Measurements from ENCODE around the gene GRM6. TPM values are rescaled to one million over a fixed set of nuclear protein-coding genes. Genes with fewer than 3 reads are reported as not detected.
A peak's percentile ranks its signal among the peaks of the same experiment; 100 is the strongest.

Gene GRM6
- total RNA-seq, result under 1 TPM; under 0.01 to 0.06 TPM
- 1 to 10 TPM; 1.1 to 3.7 TPM for polyA plus RNA-seq (ENCODE audit: insufficient read length in 2 of 2)
- long read RNA-seq, donor 1, result 0 reads
- long read RNA-seq, donor 2, result 0 reads
- long read RNA-seq, donor 3, result 0 reads
- long read RNA-seq, donor 4, result 0 reads

DNA sequence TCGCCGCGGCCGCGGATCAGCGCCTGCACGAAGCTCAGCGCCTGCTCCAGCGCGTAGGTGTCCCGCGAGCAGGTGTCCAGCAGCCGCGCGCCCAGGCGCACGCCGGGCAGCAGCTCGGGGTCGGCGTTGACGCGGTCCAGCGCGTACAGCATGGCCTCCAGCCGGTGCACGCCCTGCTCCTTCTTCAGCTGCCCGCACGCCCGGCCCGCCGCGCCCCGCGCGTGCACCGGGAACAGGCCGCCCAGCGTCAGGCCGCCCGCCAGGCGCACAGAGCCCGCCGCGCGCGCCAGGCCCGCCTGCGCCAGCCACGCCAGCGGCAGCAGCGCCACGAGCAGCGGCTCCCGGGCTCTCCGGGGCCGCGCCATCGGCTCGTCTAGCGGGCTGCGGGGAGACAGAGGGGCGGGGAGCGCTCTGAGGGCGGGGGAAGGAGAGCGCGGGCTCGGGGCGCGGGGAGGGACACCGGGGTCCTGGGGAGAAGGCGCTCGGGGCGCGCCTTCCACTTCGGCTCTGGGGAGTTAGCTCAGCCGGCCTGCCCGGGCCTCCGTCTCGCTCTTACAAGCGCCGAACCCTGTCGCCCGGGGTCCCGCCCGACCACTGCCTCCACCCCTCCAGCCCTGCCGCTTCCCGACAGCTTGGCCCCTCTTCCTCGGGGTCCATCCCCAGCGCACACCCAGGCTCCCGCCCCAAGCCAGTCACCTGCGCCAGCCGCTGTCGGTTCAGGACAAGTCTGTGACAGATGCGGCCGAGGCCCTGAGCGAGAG is at the start of gene GRM6:
TSS of gene GRM6 (minus strand) at position 741 of the 761 bp plus-strand sequence. CDS start at position 365, 376 bp downstream.
- Histone ChIP-seq H3K4me1 (ENCODE audit: control insufficient read depth, insufficient read depth, low read length) (peaks cover 11% of the 10 kb centered on the region), H3K27me3 (ENCODE audit: control insufficient read depth, insufficient read depth, low read length) (peaks cover 30% of the 10 kb centered on the region), H3K4me3 (ENCODE audit: low read depth, low read length) (no peak within 1 kb of the TSS), H3K9me3 (ENCODE audit: control insufficient read depth, insufficient read depth, low read length) (no peaks in the 10 kb centered on the region), H3K36me3 (ENCODE audit: control insufficient read depth, insufficient read depth, low read length) (peaks cover 9% of the 10 kb centered on the region), H3K27ac (ENCODE audit: low read depth, low read length) (no peak within 1 kb of the TSS)
- WGBS (ENCODE audit: insufficient coverage), result under 1% methylated on average over 89 of the region's 97 CpGs
- DNase-seq (ENCODE audit: low read depth in 4 of 6, low spot score in 6 of 6), result peak in 2 of 6 donors; percentile 22 to 42

DNA sequence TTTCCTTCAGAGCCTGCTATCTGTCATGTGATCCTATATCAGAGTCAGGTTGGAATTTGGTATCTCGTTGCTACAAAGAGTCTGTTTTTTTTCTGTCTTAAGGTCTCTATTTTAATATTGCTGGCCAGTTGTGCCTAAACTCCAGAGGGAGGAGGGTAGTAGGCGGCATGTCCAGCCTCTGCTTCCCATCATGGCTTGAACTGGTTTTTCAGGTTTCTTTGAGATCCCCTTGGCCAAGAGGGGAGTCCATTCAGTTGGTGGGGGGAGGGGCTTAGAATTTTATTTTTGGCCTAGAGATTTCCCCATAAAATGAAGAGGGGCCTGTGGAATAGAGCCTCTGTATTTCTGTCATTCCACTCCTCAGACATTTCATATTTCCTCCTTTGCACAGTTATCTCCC is 49.6 kb upstream of the GRM6 start:
- 57% methylated on average over 1 of the region's 2 CpGs for WGBS (ENCODE audit: insufficient coverage)
- no peak for DNase-seq (ENCODE audit: low read depth in 4 of 6, low spot score in 6 of 6)
- H3K36me3 ChIP-seq (ENCODE audit: control insufficient read depth, insufficient read depth, low read length), result no peaks in the 10 kb centered on the region
- H3K27me3 ChIP-seq (ENCODE audit: control insufficient read depth, insufficient read depth, low read length), result no peaks in the 10 kb centered on the region
- H3K4me1 ChIP-seq (ENCODE audit: control insufficient read depth, insufficient read depth, low read length), result no peaks in the 10 kb centered on the region
- H3K4me3 ChIP-seq (ENCODE audit: low read depth, low read length), result no peak overlapping the region
- no peak overlapping the region for H3K27ac ChIP-seq (ENCODE audit: low read depth, low read length)
- peaks cover 2% of the 10 kb centered on the region for H3K9me3 ChIP-seq (ENCODE audit: control insufficient read depth, insufficient read depth, low read length)

GRCh38 chr5:179033004-179033580 is 38.0 kb upstream of the GRM6 start:
- H3K4me1 ChIP-seq (ENCODE audit: control insufficient read depth, insufficient read depth, low read length), result no peaks in the 10 kb centered on the region
- DNase-seq (ENCODE audit: low read depth in 4 of 6, low spot score in 6 of 6), result peak in 1 of 6 donors; percentile 1
- no peaks in the 10 kb centered on the region for H3K27me3 ChIP-seq (ENCODE audit: control insufficient read depth, insufficient read depth, low read length)
- peaks cover 32% of the 10 kb centered on the region for H3K36me3 ChIP-seq (ENCODE audit: control insufficient read depth, insufficient read depth, low read length)
- no peak overlapping the region for H3K27ac ChIP-seq (ENCODE audit: low read depth, low read length)
- no peak overlapping the region for H3K4me3 ChIP-seq (ENCODE audit: low read depth, low read length)
- WGBS (ENCODE audit: insufficient coverage), result no CpG with 5 or more reads among the region's 7 CpGs
- H3K9me3 ChIP-seq (ENCODE audit: control insufficient read depth, insufficient read depth, low read length), result peaks cover 35% of the 10 kb centered on the region

DNA sequence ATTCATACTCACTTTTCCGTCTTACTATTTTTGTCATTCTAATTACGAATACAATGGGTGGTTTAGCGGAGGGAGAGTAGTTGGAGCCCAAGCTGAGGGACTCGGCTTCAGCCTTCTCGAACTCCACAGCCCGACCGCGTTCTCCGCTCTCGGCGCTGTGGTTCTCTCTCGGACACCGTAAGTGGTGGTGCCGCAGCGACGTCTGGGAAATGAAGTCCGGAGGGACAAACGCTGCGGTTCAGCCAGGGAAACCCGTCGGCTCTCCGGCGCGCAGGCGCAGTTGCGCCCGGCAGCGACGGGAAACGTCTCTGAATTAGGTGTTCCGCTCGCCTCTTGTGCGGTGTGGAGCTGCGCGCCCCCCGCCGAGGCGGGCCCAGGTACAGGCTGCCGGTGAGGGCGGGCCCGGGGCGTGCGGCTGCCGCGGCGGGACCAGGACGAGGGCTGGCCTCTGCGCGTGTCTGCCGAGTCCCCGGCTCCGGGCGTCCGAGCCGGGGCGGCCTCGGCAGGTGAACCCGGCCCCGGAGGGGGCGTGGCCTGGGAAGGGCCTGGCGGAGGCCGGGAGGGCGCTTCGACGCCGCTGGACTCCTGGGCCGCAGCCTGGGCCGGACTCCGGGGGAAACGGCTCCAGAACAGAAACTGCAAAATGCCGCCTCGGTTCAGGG is 28.5 kb upstream of the GRM6 start, which contains the start of gene ZNF879:
TSS of gene ZNF879 (plus strand) at position 277 of the 662 bp plus-strand sequence. CDS start 1,201 bp downstream, outside the sequence.
- Histone ChIP-seq H3K27ac (ENCODE audit: low read depth, low read length) (peak within 1 kb of the TSS; percentile 33), H3K9me3 (ENCODE audit: control insufficient read depth, insufficient read depth, low read length) (peaks cover 6% of the 10 kb centered on the region), H3K36me3 (ENCODE audit: control insufficient read depth, insufficient read depth, low read length) (peaks cover 34% of the 10 kb centered on the region), H3K4me1 (ENCODE audit: control insufficient read depth, insufficient read depth, low read length) (peaks cover 13% of the 10 kb centered on the region), H3K4me3 (ENCODE audit: low read depth, low read length) (peak within 1 kb of the TSS; percentile 59), H3K27me3 (ENCODE audit: control insufficient read depth, insufficient read depth, low read length) (no peaks in the 10 kb centered on the region)
- peak; percentile 94 to 99 (median 96) for DNase-seq (ENCODE audit: low read depth in 4 of 6, low spot score in 6 of 6)
- 0% methylated on average over 70 of the region's 72 CpGs for WGBS (ENCODE audit: insufficient coverage)

GRCh38 chr5:179008667-179009066 is 13.5 kb upstream of the GRM6 start:
- no peaks in the 10 kb centered on the region for H3K9me3 ChIP-seq (ENCODE audit: control insufficient read depth, insufficient read depth, low read length)
- no peaks in the 10 kb centered on the region for H3K36me3 ChIP-seq (ENCODE audit: control insufficient read depth, insufficient read depth, low read length)
- no peak overlapping the region for H3K27ac ChIP-seq (ENCODE audit: low read depth, low read length)
- H3K4me3 ChIP-seq (ENCODE audit: low read depth, low read length), result no peak overlapping the region
- H3K27me3 ChIP-seq (ENCODE audit: control insufficient read depth, insufficient read depth, low read length), result no peaks in the 10 kb centered on the region
- WGBS (ENCODE audit: insufficient coverage), result no CpG with 5 or more reads among the region's 1 CpG
- no peaks in the 10 kb centered on the region for H3K4me1 ChIP-seq (ENCODE audit: control insufficient read depth, insufficient read depth, low read length)
- no peak for DNase-seq (ENCODE audit: low read depth in 4 of 6, low spot score in 6 of 6)

- no peak overlapping the region for H3K4me3 ChIP-seq (ENCODE audit: low read depth, low read length)
- no peaks in the 10 kb centered on the region for H3K9me3 ChIP-seq (ENCODE audit: control insufficient read depth, insufficient read depth, low read length)
- no peaks in the 10 kb centered on the region for H3K27me3 ChIP-seq (ENCODE audit: control insufficient read depth, insufficient read depth, low read length)
- H3K36me3 ChIP-seq (ENCODE audit: control insufficient read depth, insufficient read depth, low read length), result no peaks in the 10 kb centered on the region
- H3K4me1 ChIP-seq (ENCODE audit: control insufficient read depth, insufficient read depth, low read length), result no peaks in the 10 kb centered on the region
- H3K27ac ChIP-seq (ENCODE audit: low read depth, low read length), result no peak overlapping the region
- 80% methylated on average over 1 of the region's 2 CpGs for WGBS (ENCODE audit: insufficient coverage)
- no peak for DNase-seq (ENCODE audit: low read depth in 4 of 6, low spot score in 6 of 6)
Measured at GRCh38 chr5:179006564-179006963, 11.4 kb upstream of the GRM6 start.

- Histone ChIP-seq H3K27me3 (ENCODE audit: control insufficient read depth, insufficient read depth, low read length) (peaks cover 20% of the 10 kb centered on the region), H3K4me3 (ENCODE audit: low read depth, low read length) (no peak overlapping the region), H3K4me1 (ENCODE audit: control insufficient read depth, insufficient read depth, low read length) (peaks cover 11% of the 10 kb centered on the region), H3K9me3 (ENCODE audit: control insufficient read depth, insufficient read depth, low read length) (no peaks in the 10 kb centered on the region), H3K27ac (ENCODE audit: low read depth, low read length) (no peak overlapping the region), H3K36me3 (ENCODE audit: control insufficient read depth, insufficient read depth, low read length) (no peaks in the 10 kb centered on the region)
- DNase-seq (ENCODE audit: low read depth in 4 of 6, low spot score in 6 of 6), result no peak
- 93% methylated on average over 12 of the region's 13 CpGs for WGBS (ENCODE audit: insufficient coverage)
Measured at GRCh38 chr5:178998441-178998840, 3.3 kb upstream of the GRM6 start.

- no peak overlapping the region for H3K27ac ChIP-seq (ENCODE audit: low read depth, low read length)
- 53% methylated on average over 6 of the region's 6 CpGs for WGBS (ENCODE audit: insufficient coverage)
- H3K9me3 ChIP-seq (ENCODE audit: control insufficient read depth, insufficient read depth, low read length), result no peaks in the 10 kb centered on the region
Measured at GRCh38 chr5:178997191-178997590, 2.1 kb upstream of the GRM6 start.

DNA sequence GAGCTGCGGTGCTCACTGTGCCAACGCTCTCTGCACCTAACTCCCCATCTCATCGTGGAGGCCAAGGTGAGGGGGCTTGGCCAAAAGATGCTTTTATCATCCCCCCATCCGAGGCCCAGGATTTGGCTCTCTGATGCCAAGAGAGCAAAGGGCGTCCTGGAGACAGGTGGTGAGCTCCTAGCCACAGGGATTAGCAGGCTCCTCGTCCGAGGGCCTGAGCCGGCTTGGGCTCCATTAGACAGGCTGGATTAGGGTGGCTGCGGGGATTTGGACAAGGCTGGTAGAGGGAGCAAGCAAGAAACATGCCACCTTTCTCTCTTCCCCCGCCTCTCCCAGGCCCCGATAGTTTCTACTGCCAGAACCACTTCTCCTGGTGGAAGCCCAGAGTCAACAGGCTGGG is 1.0 kb upstream of the GRM6 start:
- Histone ChIP-seq H3K36me3 (ENCODE audit: control insufficient read depth, insufficient read depth, low read length) (no peaks in the 10 kb centered on the region), H3K27ac (ENCODE audit: low read depth, low read length) (no peak overlapping the region), H3K4me1 (ENCODE audit: control insufficient read depth, insufficient read depth, low read length) (peaks cover 11% of the 10 kb centered on the region), H3K27me3 (ENCODE audit: control insufficient read depth, insufficient read depth, low read length) (peaks cover 30% of the 10 kb centered on the region), H3K4me3 (ENCODE audit: low read depth, low read length) (no peak overlapping the region), H3K9me3 (ENCODE audit: control insufficient read depth, insufficient read depth, low read length) (no peaks in the 10 kb centered on the region)
- DNase-seq (ENCODE audit: low read depth in 4 of 6, low spot score in 6 of 6), result no peak
- 73% methylated on average over 4 of the region's 11 CpGs for WGBS (ENCODE audit: insufficient coverage)

More at GRCh38 chr5:178997191-178997590, 2.1 kb upstream of the GRM6 start:
- peaks cover 30% of the 10 kb centered on the region for H3K27me3 ChIP-seq (ENCODE audit: control insufficient read depth, insufficient read depth, low read length)
- H3K4me1 ChIP-seq (ENCODE audit: control insufficient read depth, insufficient read depth, low read length), result peaks cover 11% of the 10 kb centered on the region
- no peak overlapping the region for H3K4me3 ChIP-seq (ENCODE audit: low read depth, low read length)
- peak in 1 of 6 donors; percentile 17 for DNase-seq (ENCODE audit: low read depth in 4 of 6, low spot score in 6 of 6)
- H3K36me3 ChIP-seq (ENCODE audit: control insufficient read depth, insufficient read depth, low read length), result no peaks in the 10 kb centered on the region
